GM20000 (cell line): ENCODE data around the gene VASN.
A peak's percentile ranks its signal among the peaks of the same experiment; 100 is the strongest.

Experiments
- DNase-seq: peaks from one replicate; pipeline ENCODE4 v3.0.0; 2012; ENCODE audit warnings: low spot score
- CTCF ChIP-seq: IDR thresholded peaks from 2 replicates; pipeline ENCODE4 v1.5.1; 2012; ENCODE audit warnings: mild to moderate bottlenecking, control low read depth; ENCODE audit errors: extremely low read depth, missing control alignments

The VASN gene

DNA sequence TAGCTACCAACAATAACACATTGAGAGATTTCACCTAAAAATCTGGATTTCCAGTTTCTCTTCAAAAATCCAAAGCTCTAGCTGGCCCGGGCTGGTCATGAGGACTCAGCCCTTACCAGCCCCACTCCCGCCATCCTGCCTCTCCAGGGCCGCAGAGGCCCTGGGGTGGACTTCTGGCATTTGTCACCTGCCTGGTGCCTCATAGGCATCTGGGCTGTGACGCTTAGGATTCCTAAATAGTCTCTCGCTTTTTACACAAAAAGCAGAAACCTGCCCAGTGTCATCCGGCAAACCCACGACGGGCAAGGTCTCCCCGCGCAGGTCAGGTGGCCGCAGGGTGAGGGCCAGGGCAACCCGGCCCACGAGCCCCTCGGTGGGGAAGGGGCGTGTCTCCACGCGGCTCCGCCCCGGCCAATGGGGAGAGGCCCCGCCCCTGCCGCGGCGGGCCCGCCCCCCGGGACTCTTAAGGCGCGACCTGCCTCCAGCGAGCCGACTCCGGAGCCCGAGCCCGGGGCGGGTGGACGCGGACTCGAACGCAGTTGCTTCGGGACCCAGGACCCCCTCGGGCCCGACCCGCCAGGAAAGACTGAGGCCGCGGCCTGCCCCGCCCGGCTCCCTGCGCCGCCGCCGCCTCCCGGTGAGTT is at the start of gene VASN:
VASN (plus strand) TSS at position 492 of the 644 bp plus-strand sequence. CDS start 9,030 bp downstream, outside the sequence.
- TF ChIP-seq CTCF, result no peak
- DNase-seq, result peak; percentile 97

- TF ChIP-seq CTCF, result no peak
Measured at GRCh38 chr16:4322121-4323052, 49.3 kb upstream of the VASN start.

GRCh38 chr16:4323071-4323844 is 48.4 kb upstream of the VASN start:
- no peak for DNase-seq
- TF ChIP-seq CTCF, result no peak

More at GRCh38 chr16:4322121-4323052, 49.3 kb upstream of the VASN start:
- no peak for DNase-seq

DNA sequence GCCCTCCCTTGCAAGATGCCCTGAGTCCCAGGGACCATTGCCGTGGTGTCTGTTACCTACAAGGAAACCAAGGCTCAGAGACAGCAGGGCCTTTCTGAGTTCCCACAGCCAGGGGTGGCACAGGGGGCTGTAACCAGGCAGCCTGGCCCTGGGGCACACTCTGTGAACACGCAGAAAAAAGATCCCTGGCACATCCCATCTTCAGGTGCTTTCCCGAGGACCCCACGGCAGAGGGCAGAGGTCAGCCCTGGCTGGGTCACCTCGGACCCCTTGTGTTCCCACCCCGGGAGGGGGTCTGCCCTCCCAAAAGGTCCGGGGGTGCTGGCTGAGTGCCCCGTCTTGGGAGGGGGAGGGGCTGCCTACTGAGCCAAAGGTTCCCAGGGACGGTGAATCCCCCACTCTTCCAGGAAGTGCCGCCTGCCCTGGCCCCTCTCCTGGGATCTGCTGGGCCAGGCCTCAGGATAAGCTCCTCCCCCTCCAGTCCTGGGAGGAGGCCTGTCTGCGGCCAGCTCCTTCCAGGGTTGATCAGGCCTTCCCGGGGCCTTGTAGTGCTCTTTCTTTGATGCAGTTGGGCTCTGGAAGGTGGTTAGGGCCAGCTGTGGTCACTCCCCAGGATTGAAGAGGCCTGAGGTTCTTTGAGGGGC is 47.7 kb upstream of the VASN start:
- TF ChIP-seq CTCF, result no peak
- DNase-seq, result no peak

GRCh38 chr16:4324492-4325252 is 47.0 kb upstream of the VASN start:
- no peak for DNase-seq
- no peak for TF ChIP-seq CTCF

- DNase-seq, result peak; percentile 80
- no peak for TF ChIP-seq CTCF
Measured at GRCh38 chr16:4325253-4325758, 46.3 kb upstream of the VASN start.
